Transverse colon (tissue), 3 donors: ENCODE data around the gene MICB.

Experiments used
- POLR2A ChIP-seq: fragments of 450-650 bp; IDR thresholded peaks from one replicate; pipeline ENCODE4 v1.6.1; 2016; ENCODE audit warnings: antibody characterized with exemption, mild to moderate bottlenecking, moderate library complexity
- TF ChIP-seq, protein P1 (sequence below), 5 experiments: fragments of 200-600 bp in 3 of 5; fragments of 450-650 bp in 2 of 5; sonication (generic) in 3 of 5; IDR thresholded peaks; 1 replicate in 2 of 5; 2 replicates in 3 of 5; pipeline ENCODE4 v1.5.1; 2016 to 2017; ENCODE audit warnings: antibody characterized with exemption in 5 of 5, inconsistent platforms in 3 of 5, mild to moderate bottlenecking in 2 of 5, moderate library complexity in 1 of 5

- no peak for TF ChIP-seq POLR2A
- TF ChIP-seq, protein P1, sequence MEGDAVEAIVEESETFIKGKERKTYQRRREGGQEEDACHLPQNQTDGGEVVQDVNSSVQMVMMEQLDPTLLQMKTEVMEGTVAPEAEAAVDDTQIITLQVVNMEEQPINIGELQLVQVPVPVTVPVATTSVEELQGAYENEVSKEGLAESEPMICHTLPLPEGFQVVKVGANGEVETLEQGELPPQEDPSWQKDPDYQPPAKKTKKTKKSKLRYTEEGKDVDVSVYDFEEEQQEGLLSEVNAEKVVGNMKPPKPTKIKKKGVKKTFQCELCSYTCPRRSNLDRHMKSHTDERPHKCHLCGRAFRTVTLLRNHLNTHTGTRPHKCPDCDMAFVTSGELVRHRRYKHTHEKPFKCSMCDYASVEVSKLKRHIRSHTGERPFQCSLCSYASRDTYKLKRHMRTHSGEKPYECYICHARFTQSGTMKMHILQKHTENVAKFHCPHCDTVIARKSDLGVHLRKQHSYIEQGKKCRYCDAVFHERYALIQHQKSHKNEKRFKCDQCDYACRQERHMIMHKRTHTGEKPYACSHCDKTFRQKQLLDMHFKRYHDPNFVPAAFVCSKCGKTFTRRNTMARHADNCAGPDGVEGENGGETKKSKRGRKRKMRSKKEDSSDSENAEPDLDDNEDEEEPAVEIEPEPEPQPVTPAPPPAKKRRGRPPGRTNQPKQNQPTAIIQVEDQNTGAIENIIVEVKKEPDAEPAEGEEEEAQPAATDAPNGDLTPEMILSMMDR (IDR thresholded peaks at IDR 0.05), result no peak
Measured at GRCh38 chr6:31485055-31485454, 12.9 kb upstream of the MICB start.
